ENCODE results near the gene ZNF444. TPM values are rescaled to one million over a fixed set of nuclear protein-coding genes. Genes with fewer than 3 reads are reported as not detected.
"Not testable (repeated sequence)": the region's sequence is repeated elsewhere in the genome, so short reads cannot be mapped to it uniquely, and the experiment has no call there.

The ZNF444 gene
- total RNA-seq, 1 donor from 2014 or later = 19.2 TPM

GRCh38 chr19:56096665-56097064, 44.4 kb upstream of the ZNF444 start:
- Histone ChIP-seq H3K4me1 (peaks cover 23% of the 10 kb centered on the region), H3K4me3 (no peak overlapping the region), H3K27me3 (ENCODE audit: low read depth) (no peaks in the 10 kb centered on the region), H3K36me3 (peaks cover 16% of the 10 kb centered on the region), H3K27ac (replicated peaks) (peak overlapping the region; percentile 23), H3K9me3 (replicated peaks) (no peaks in the 10 kb centered on the region)
- no peak for DNase-seq
- no peak for TF ChIP-seq CTCF (IDR thresholded peaks at IDR 0.05; ENCODE audit: borderline replicate concordance)
- intact Hi-C loops (cut with micrococcal nuclease) = no loop called here

GRCh38 chr19:56097306-56097705, 43.8 kb upstream of the ZNF444 start:
- peak; percentile 27 for DNase-seq
- Histone ChIP-seq H3K4me3 (no peak overlapping the region), H3K36me3 (peaks cover 23% of the 10 kb centered on the region), H3K27me3 (ENCODE audit: low read depth) (no peaks in the 10 kb centered on the region), H3K27ac (replicated peaks) (peak overlapping the region; percentile 23), H3K9me3 (replicated peaks) (no peaks in the 10 kb centered on the region), H3K4me1 (peaks cover 21% of the 10 kb centered on the region)
- TF ChIP-seq CTCF (IDR thresholded peaks at IDR 0.05; ENCODE audit: borderline replicate concordance) = no peak
- intact Hi-C loops (cut with micrococcal nuclease) = no loop called here

- peaks cover 28% of the 10 kb centered on the region for H3K36me3 ChIP-seq
- intact Hi-C loops (cut with micrococcal nuclease) = no loop called here
- H3K9me3 ChIP-seq (replicated peaks) = no peaks in the 10 kb centered on the region
- H3K27ac ChIP-seq (replicated peaks) = no peak overlapping the region
- DNase-seq = peak; percentile 3
- no peak overlapping the region for H3K4me3 ChIP-seq
- H3K27me3 ChIP-seq (ENCODE audit: low read depth) = no peaks in the 10 kb centered on the region
- H3K4me1 ChIP-seq = peaks cover 21% of the 10 kb centered on the region
- no peak for TF ChIP-seq CTCF (IDR thresholded peaks at IDR 0.05; ENCODE audit: borderline replicate concordance)
Measured at GRCh38 chr19:56097776-56098175, 43.3 kb upstream of the ZNF444 start.

- H3K4me3 ChIP-seq; H3K9me3 ChIP-seq (replicated peaks); H3K27ac ChIP-seq (replicated peaks); intact Hi-C loops (cut with micrococcal nuclease); DNase-seq; H3K27me3 ChIP-seq (ENCODE audit: low read depth): not testable (repeated sequence)
- Histone ChIP-seq H3K4me1 (peaks cover 21% of the 10 kb centered on the region), H3K36me3 (peaks cover 29% of the 10 kb centered on the region)
Measured at GRCh38 chr19:56098237-56098636, 42.9 kb upstream of the ZNF444 start.

GRCh38 chr19:56098731-56099568, 42.1 kb upstream of the ZNF444 start:
- H3K9me3 ChIP-seq (replicated peaks) = no peaks in the 10 kb centered on the region
- H3K27ac ChIP-seq (replicated peaks) = no peak overlapping the region
- H3K4me1 ChIP-seq = peaks cover 21% of the 10 kb centered on the region
- TF ChIP-seq CTCF (IDR thresholded peaks at IDR 0.05; ENCODE audit: borderline replicate concordance) = no peak
- no peak overlapping the region for H3K4me3 ChIP-seq
- peaks cover 25% of the 10 kb centered on the region for H3K36me3 ChIP-seq
- no peaks in the 10 kb centered on the region for H3K27me3 ChIP-seq (ENCODE audit: low read depth)
- intact Hi-C loops (cut with micrococcal nuclease) = no loop called here
- no peak for DNase-seq
